ENCODE data around the gene AGPS.
"Not testable (repeated sequence)": the region's sequence is repeated elsewhere in the genome, so short reads cannot be mapped to it uniquely, and the experiment has no call there.

Gene AGPS

GRCh38 chr2:177427316-177427715, 34.7 kb downstream of the AGPS start:
- no peak overlapping the region for H3K4me3 ChIP-seq (ENCODE audit: low read depth, low read length)

GRCh38 chr2:177427936-177428335, 35.4 kb downstream of the AGPS start:
- H3K4me3 ChIP-seq (ENCODE audit: low read depth, low read length) = not testable (repeated sequence)

More at GRCh38 chr2:177427316-177427715, 34.7 kb downstream of the AGPS start:
- no peak for TF ChIP-seq CTCF (IDR thresholded peaks at IDR 0.05; ENCODE audit: borderline replicate concordance, insufficient read depth, low read depth, low read length)

GRCh38 chr2:177429688-177430325, 37.2 kb downstream of the AGPS start:
- no peak overlapping the region for H3K4me3 ChIP-seq (ENCODE audit: low read depth, low read length)
- no peak for TF ChIP-seq CTCF (IDR thresholded peaks at IDR 0.05; ENCODE audit: borderline replicate concordance, insufficient read depth, low read depth, low read length)

GRCh38 chr2:177430411-177430810, 37.8 kb downstream of the AGPS start:
- H3K4me3 ChIP-seq (ENCODE audit: low read depth, low read length) = no peak overlapping the region
- TF ChIP-seq CTCF (IDR thresholded peaks at IDR 0.05; ENCODE audit: borderline replicate concordance, insufficient read depth, low read depth, low read length) = no peak

- not testable (repeated sequence) for H3K4me3 ChIP-seq (ENCODE audit: low read depth, low read length)
Observed at GRCh38 chr2:177431111-177431725, 38.6 kb downstream of the AGPS start.

GRCh38 chr2:177432703-177433102, 40.1 kb downstream of the AGPS start:
- no peak overlapping the region for H3K4me3 ChIP-seq (ENCODE audit: low read depth, low read length)
- TF ChIP-seq CTCF (IDR thresholded peaks at IDR 0.05; ENCODE audit: borderline replicate concordance, insufficient read depth, low read depth, low read length) = no peak

- no peak overlapping the region for H3K4me3 ChIP-seq (ENCODE audit: low read depth, low read length)
- TF ChIP-seq CTCF (IDR thresholded peaks at IDR 0.05; ENCODE audit: borderline replicate concordance, insufficient read depth, low read depth, low read length) = no peak
Observed at GRCh38 chr2:177433402-177433801, 40.8 kb downstream of the AGPS start.

GRCh38 chr2:177434475-177434874, 41.9 kb downstream of the AGPS start:
- no peak for TF ChIP-seq CTCF (IDR thresholded peaks at IDR 0.05; ENCODE audit: borderline replicate concordance, insufficient read depth, low read depth, low read length)
- H3K4me3 ChIP-seq (ENCODE audit: low read depth, low read length) = no peak overlapping the region
